ENCODE data around the gene CLK2. TPM values are rescaled to one million over a fixed set of nuclear protein-coding genes. Genes with fewer than 3 reads are reported as not detected.
A peak's percentile ranks its signal among the peaks of the same experiment; 100 is the strongest.

CLK2 gene
- total RNA-seq = 10 to 100 TPM; 28.1 to 56.5 TPM

DNA sequence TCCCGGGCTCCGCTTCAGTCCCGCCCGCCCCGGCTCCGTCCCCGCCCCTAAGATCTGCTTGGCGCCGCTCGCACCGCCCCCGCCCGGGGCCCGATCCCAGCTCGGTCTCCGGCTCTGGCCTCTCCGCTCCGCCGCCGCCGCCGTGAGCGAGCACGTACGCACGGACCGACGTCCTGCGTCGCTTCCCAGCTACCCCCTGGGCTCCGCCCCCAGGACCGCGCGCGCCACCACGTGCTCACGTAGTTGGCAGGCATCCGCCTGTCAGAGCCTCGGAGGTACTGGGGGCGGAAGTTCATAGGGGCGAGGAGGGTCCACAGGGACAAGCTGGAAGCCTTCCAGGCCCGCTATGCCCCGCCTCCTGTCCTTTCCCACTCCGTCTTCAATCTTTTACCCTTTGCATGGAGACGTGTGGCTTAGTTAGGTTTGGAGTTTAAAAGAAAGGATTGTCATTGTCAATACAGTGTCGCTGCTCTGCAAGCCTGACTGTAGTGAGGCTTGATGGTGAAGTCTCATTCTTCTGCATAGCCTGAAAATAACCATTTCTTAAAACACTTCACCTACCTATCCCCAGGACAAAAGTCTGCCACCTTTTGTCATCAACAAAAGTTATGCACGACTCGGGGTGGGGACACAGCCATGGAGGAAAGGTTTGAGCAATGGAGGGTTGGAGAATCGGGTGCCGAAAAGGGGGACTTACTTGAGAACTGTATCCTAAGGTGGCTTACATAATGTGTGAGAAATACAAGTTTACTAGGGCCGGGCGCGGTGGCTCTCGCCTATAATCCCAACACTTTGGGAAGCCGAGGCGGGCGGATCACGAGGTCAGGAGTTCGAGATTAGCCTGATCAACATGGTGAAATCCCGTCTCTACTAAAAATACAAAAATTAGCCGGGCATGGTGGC, at the start of gene CLK2:
CLK2 (minus strand) TSS at position 162 of the 903 bp plus-strand sequence. CDS start 2,527 bp downstream, outside the sequence.
- Histone ChIP-seq H3K4me3 (peak within 1 kb of the TSS; percentile 93), H3K36me3 (peaks cover 11 to 13% of the 10 kb centered on the region in 2 donors), H3K9me3 (no peaks in the 10 kb centered on the region), H3K27ac (peak within 1 kb of the TSS; percentile 97 to 99), H3K27me3 (replicated peaks; ENCODE audit: insufficient read depth) (no peaks in the 10 kb centered on the region), H3K4me1 (replicated peaks) (peaks cover 4% of the 10 kb centered on the region)
- DNase-seq (ENCODE audit: low spot score) = peak; percentile 92
- intact Hi-C loops (cut with DNase I) = loop anchor here (2.0 to 10.0 kb wide), 3 partner anchors 47 to 291 kb away; partner anchors contain the start of genes ASH1L and RUSC1
- 11% methylated on average over 60 of the region's 61 CpGs for WGBS
- TF ChIP-seq POLR2AphosphoS5 (IDR thresholded peaks at IDR 0.05) (peak; percentile 97), POLR2A (IDR thresholded peaks at IDR 0.05) (peak; percentile 81)
- TF ChIP-seq, protein P1, sequence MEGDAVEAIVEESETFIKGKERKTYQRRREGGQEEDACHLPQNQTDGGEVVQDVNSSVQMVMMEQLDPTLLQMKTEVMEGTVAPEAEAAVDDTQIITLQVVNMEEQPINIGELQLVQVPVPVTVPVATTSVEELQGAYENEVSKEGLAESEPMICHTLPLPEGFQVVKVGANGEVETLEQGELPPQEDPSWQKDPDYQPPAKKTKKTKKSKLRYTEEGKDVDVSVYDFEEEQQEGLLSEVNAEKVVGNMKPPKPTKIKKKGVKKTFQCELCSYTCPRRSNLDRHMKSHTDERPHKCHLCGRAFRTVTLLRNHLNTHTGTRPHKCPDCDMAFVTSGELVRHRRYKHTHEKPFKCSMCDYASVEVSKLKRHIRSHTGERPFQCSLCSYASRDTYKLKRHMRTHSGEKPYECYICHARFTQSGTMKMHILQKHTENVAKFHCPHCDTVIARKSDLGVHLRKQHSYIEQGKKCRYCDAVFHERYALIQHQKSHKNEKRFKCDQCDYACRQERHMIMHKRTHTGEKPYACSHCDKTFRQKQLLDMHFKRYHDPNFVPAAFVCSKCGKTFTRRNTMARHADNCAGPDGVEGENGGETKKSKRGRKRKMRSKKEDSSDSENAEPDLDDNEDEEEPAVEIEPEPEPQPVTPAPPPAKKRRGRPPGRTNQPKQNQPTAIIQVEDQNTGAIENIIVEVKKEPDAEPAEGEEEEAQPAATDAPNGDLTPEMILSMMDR (IDR thresholded peaks at IDR 0.05) = peak in 1 of 4 experiments; percentile 27

- intact Hi-C loops (cut with DNase I) = loop anchor here (5.0 kb wide), 4 partner anchors 65 to 270 kb away; partner anchors contain the start of genes ASH1L and ENTREP3
- H3K4me1 ChIP-seq (replicated peaks) = peaks cover 4% of the 10 kb centered on the region
- whole genome bisulfite sequencing = under 1% methylated on average over 27 of the region's 28 CpGs
- peak overlapping the region; percentile 86 to 88 for H3K4me3 ChIP-seq
- H3K36me3 ChIP-seq = no peaks in the 10 kb centered on the region
- no peaks in the 10 kb centered on the region for H3K27me3 ChIP-seq (replicated peaks; ENCODE audit: insufficient read depth)
- H3K27ac ChIP-seq = peak overlapping the region; percentile 95 to 97
- no peaks in the 10 kb centered on the region for H3K9me3 ChIP-seq
- no peak for TF ChIP-seq POLR2A (IDR thresholded peaks at IDR 0.05)
- TF ChIP-seq, protein P1 (IDR thresholded peaks at IDR 0.05) = no peak
- TF ChIP-seq POLR2AphosphoS5 (IDR thresholded peaks at IDR 0.05) = no peak
- no peak for DNase-seq (ENCODE audit: low spot score)
Observed at GRCh38 chr1:155322571-155322952, 49.3 kb upstream of the CLK2 start.

DNA sequence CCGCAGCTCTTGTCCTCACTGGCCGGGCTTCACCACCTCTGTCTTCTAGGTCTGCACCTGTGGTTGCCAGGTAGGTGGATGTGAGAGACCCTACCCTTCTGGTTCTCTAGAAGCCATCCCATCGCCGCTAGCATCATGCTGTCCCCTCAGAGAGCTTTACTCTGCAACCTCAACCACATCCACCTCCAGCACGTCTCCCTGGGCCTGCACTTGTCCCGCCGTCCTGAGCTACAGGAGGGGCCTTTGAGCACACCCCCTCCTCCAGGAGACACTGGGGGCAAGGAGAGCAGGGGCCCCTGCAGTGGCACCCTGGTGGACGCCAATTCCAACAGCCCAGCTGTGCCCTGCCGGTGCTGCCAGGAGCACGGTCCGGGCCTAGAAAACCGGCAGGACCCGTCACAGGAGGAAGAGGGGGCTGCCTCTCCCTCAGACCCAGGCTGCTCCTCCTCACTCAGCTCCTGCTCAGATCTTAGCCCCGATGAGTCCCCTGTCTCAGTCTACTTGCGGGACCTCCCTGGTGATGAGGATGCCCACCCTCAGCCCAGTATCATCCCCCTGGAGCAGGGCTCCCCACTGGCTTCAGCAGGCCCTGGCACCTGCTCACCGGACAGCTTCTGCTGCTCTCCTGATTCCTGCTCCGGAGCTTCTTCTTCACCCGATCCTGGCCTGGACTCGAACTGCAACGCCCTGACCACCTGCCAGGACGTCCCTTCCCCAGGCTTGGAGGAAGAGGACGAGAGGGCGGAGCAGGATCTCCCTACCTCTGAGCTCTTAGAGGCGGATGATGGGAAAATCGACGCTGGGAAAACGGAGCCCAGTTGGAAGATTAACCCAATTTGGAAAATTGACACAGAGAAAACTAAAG, 48.6 kb upstream of the CLK2 start:
- intact Hi-C loops (cut with DNase I) = loop anchor here (2.0 to 5.0 kb wide), 5 partner anchors 49 to 270 kb away; partner anchors contain the start of genes ASH1L, CLK2 and ENTREP3
- Histone ChIP-seq H3K27me3 (replicated peaks; ENCODE audit: insufficient read depth) (no peaks in the 10 kb centered on the region), H3K4me1 (replicated peaks) (peaks cover 4% of the 10 kb centered on the region), H3K9me3 (no peaks in the 10 kb centered on the region), H3K36me3 (no peaks in the 10 kb centered on the region), H3K27ac (peak overlapping the region; percentile 95 to 97), H3K4me3 (peak overlapping the region; percentile 86 to 88)
- 38% methylated on average over 27 of the region's 27 CpGs for WGBS
- TF ChIP-seq POLR2A (IDR thresholded peaks at IDR 0.05) (no peak), POLR2AphosphoS5 (IDR thresholded peaks at IDR 0.05) (no peak)
- TF ChIP-seq, protein P1 (IDR thresholded peaks at IDR 0.05) = no peak
- no peak for DNase-seq (ENCODE audit: low spot score)

- TF ChIP-seq POLR2A (IDR thresholded peaks at IDR 0.05) (peak; percentile 42), POLR2AphosphoS5 (IDR thresholded peaks at IDR 0.05) (peak; percentile 83)
- TF ChIP-seq, protein P1 (IDR thresholded peaks at IDR 0.05) = peak in 1 of 4 experiments; percentile 16
- H3K9me3 ChIP-seq = no peaks in the 10 kb centered on the region
- peaks cover 4% of the 10 kb centered on the region for H3K4me1 ChIP-seq (replicated peaks)
- H3K4me3 ChIP-seq = peak within 1 kb of the TSS; percentile 35 to 44
- intact Hi-C loops (cut with DNase I) = loop anchor here (2.0 to 5.0 kb wide), 5 partner anchors 48 to 271 kb away; partner anchors contain the start of genes ASH1L, CLK2 and ENTREP3
- no peaks in the 10 kb centered on the region for H3K27me3 ChIP-seq (replicated peaks; ENCODE audit: insufficient read depth)
- no peaks in the 10 kb centered on the region for H3K36me3 ChIP-seq
- peak within 1 kb of the TSS; percentile 95 to 97 for H3K27ac ChIP-seq
- WGBS = 14% methylated on average over 50 of the region's 51 CpGs
- peak; percentile 67 for DNase-seq (ENCODE audit: low spot score)
Observed at GRCh38 chr1:155320661-155321617, 47.6 kb upstream of the CLK2 start, which contains the start of gene RUSC1. Gene RUSC1, plus strand, starts transcription at chr1:155320894. Its CDS starts 880 bp downstream, at chr1:155321774.
